ENCODE data around the gene LRRC8B.
A peak's percentile ranks its signal among the peaks of the same experiment; 100 is the strongest.

Gene LRRC8B

GRCh38 chr1:89527750-89528381 is 3.2 kb downstream of the LRRC8B start:
- H3K4me1 ChIP-seq (ENCODE audit: insufficient read depth, low read length, poor library complexity, severe bottlenecking): peaks cover 55% of the 10 kb centered on the region
- peak overlapping the region; percentile 28 for H3K9ac ChIP-seq (ENCODE audit: low read depth, low read length, poor library complexity, severe bottlenecking)
- H2AFZ ChIP-seq (ENCODE audit: low read length): no peak overlapping the region
- no peaks in the 10 kb centered on the region for H3F3A ChIP-seq (ENCODE audit: low read depth)
- peaks cover 41% of the 10 kb centered on the region for H4K20me1 ChIP-seq (ENCODE audit: insufficient read depth, low read length, poor library complexity, severe bottlenecking)
- no peaks in the 10 kb centered on the region for H3K27me3 ChIP-seq (ENCODE audit: insufficient read depth, low read length, poor library complexity, severe bottlenecking)
- H3K36me3 ChIP-seq (ENCODE audit: insufficient read depth, low read length): no peaks in the 10 kb centered on the region
- peaks cover 77% of the 10 kb centered on the region for H3K79me2 ChIP-seq (ENCODE audit: insufficient read depth, low read length)
- no peaks in the 10 kb centered on the region for H3K9me2 ChIP-seq (replicated peaks; ENCODE audit: low read depth, low read length)
- no peak for TF ChIP-seq CTCF (conservative IDR thresholded peaks at IDR 0.05; ENCODE audit: low read length)
- no peak for TF ChIP-seq EZH2phosphoT487 (IDR thresholded peaks at IDR 0.05; ENCODE audit: borderline replicate concordance)
- H3K9me3 ChIP-seq (ENCODE audit: insufficient read depth, low read depth, low read length): no peaks in the 10 kb centered on the region
- H3K4me2 ChIP-seq (ENCODE audit: low read depth, low read length, poor library complexity, severe bottlenecking): peak overlapping the region; percentile 83
- H3K4me3 ChIP-seq (ENCODE audit: low read length, poor library complexity, severe bottlenecking): peak overlapping the region; percentile 98

DNA sequence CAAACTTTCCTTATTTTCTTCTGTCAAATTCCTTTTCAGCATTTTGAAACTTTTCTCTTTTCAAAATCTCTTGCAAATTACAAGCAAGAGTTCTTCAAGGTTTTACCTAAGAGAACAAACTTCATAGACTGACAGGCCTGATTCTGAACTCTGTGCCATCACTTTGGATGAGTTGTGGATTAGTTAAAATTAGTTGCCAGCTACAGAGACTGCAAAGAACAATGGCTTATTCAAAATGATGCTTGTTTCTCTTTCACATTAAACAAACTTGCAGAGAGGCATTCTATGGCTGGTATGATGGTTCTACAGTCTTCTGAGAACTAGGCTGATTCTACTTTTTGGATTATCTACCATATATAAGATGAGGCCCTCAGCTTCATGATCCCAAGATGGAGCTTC is 3.8 kb downstream of the LRRC8B start:
- Histone ChIP-seq H3K9me2 (replicated peaks; ENCODE audit: low read depth, low read length) (no peaks in the 10 kb centered on the region), H3F3A (ENCODE audit: low read depth) (no peaks in the 10 kb centered on the region), H3K9me3 (ENCODE audit: insufficient read depth, low read depth, low read length) (no peaks in the 10 kb centered on the region), H3K27me3 (ENCODE audit: insufficient read depth, low read length, poor library complexity, severe bottlenecking) (no peaks in the 10 kb centered on the region), H2AFZ (ENCODE audit: low read length) (no peak overlapping the region), H3K9ac (ENCODE audit: low read depth, low read length, poor library complexity, severe bottlenecking) (peak overlapping the region; percentile 28), H3K79me2 (ENCODE audit: insufficient read depth, low read length) (peaks cover 82% of the 10 kb centered on the region), H3K4me3 (ENCODE audit: low read length, poor library complexity, severe bottlenecking) (peak overlapping the region; percentile 98), H3K36me3 (ENCODE audit: insufficient read depth, low read length) (no peaks in the 10 kb centered on the region), H3K4me2 (ENCODE audit: low read depth, low read length, poor library complexity, severe bottlenecking) (peak overlapping the region; percentile 83), H3K4me1 (ENCODE audit: insufficient read depth, low read length, poor library complexity, severe bottlenecking) (peaks cover 53% of the 10 kb centered on the region), H4K20me1 (ENCODE audit: insufficient read depth, low read length, poor library complexity, severe bottlenecking) (peaks cover 41% of the 10 kb centered on the region)
- TF ChIP-seq CTCF (conservative IDR thresholded peaks at IDR 0.05; ENCODE audit: low read length): no peak
- no peak for TF ChIP-seq EZH2phosphoT487 (IDR thresholded peaks at IDR 0.05; ENCODE audit: borderline replicate concordance)

- Histone ChIP-seq H3K79me2 (ENCODE audit: insufficient read depth, low read length) (peaks cover 90% of the 10 kb centered on the region), H3K9me3 (ENCODE audit: insufficient read depth, low read depth, low read length) (no peaks in the 10 kb centered on the region), H3K4me2 (ENCODE audit: low read depth, low read length, poor library complexity, severe bottlenecking) (peak overlapping the region; percentile 83), H3K27me3 (ENCODE audit: insufficient read depth, low read length, poor library complexity, severe bottlenecking) (no peaks in the 10 kb centered on the region), H4K20me1 (ENCODE audit: insufficient read depth, low read length, poor library complexity, severe bottlenecking) (peaks cover 41% of the 10 kb centered on the region), H3K4me1 (ENCODE audit: insufficient read depth, low read length, poor library complexity, severe bottlenecking) (peaks cover 45% of the 10 kb centered on the region), H3F3A (ENCODE audit: low read depth) (no peaks in the 10 kb centered on the region), H3K36me3 (ENCODE audit: insufficient read depth, low read length) (no peaks in the 10 kb centered on the region), H3K9me2 (replicated peaks; ENCODE audit: low read depth, low read length) (no peaks in the 10 kb centered on the region), H3K4me3 (ENCODE audit: low read length, poor library complexity, severe bottlenecking) (no peak overlapping the region), H3K9ac (ENCODE audit: low read depth, low read length, poor library complexity, severe bottlenecking) (peak overlapping the region; percentile 28), H2AFZ (ENCODE audit: low read length) (no peak overlapping the region)
- TF ChIP-seq CTCF (conservative IDR thresholded peaks at IDR 0.05; ENCODE audit: low read length) (no peak), EZH2phosphoT487 (IDR thresholded peaks at IDR 0.05; ENCODE audit: borderline replicate concordance) (no peak)
Observed at GRCh38 chr1:89529196-89529595, 4.6 kb downstream of the LRRC8B start.

Data from Loucy (cell line).